Psoas muscle (tissue), 8 donors: Measurements from ENCODE around the gene BCAT1. TPM values are rescaled to one million over a fixed set of nuclear protein-coding genes. Genes with fewer than 3 reads are reported as not detected.

Experiments
- ATAC-seq, 4 donors: fragments of 200-7000 bp; cut with Tn5 transposase; one replicate each; pipeline ENCODE4 v1.9.1; 2020; ENCODE audit warnings: moderate library complexity in 3 of 4, mild to moderate bottlenecking in 2 of 4
- DNase-seq, 2 donors: peaks; one replicate each; pipeline ENCODE4 v3.0.0-alpha.2; 2020
- H3K27ac ChIP-seq: fragments of 200-600 bp; one replicate; pipeline ENCODE4 v1.8.0; 2022
- H3K27me3 ChIP-seq, 3 donors: fragments of 200-600 bp in 1 of 3; one replicate each; pipeline versions ENCODE4 v1.6.1 to v1.8.0; 2013 to 2022; ENCODE audit warnings: low read length in 2 of 3, mild to moderate bottlenecking in 2 of 3, moderate library complexity in 1 of 3; ENCODE audit not compliant: insufficient read depth in 3 of 3
- H3K36me3 ChIP-seq, 2 donors: fragments of 200-600 bp in 1 of 2; one replicate each; pipeline versions ENCODE4 v1.6.1 to v1.8.0; 2013 to 2022; ENCODE audit warnings: low read depth in 1 of 2, mild to moderate bottlenecking in 1 of 2, moderate library complexity in 1 of 2; ENCODE audit not compliant: insufficient read depth in 1 of 2
- H3K4me1 ChIP-seq: fragments of 200-600 bp; one replicate; pipeline ENCODE4 v1.8.0; 2022
- H3K4me3 ChIP-seq: fragments of 200-600 bp; one replicate; pipeline ENCODE4 v1.8.0; 2022; ENCODE audit warnings: mild to moderate bottlenecking
- H3K9me3 ChIP-seq: fragments of 200-600 bp; one replicate; pipeline ENCODE4 v1.8.0; 2022
- WGBS, 3 donors: extraction: QIAGEN DNeasy Blood & Tissue Kit; methylation state at CpG; one replicate each; pipeline versions ENCODE4 v1.1.6 to v1.1.7; 2013; 5-methylcytosine and 5-hydroxymethylcytosine counted together
- intact Hi-C, 2 donors: fragments of 100-400 bp; cut with DNase I; formaldehyde crosslinking; loops; one replicate each; pipeline versions ENCODE4 v1.11.0 to v1.14.2; 2022
- polyA plus RNA-seq, 3 donors: library from polyadenylated mRNA; stranded (reverse); fragments of 200-250 nt; gene quantifications; one replicate each; pipeline ENCODE4 v1.2.3, GENCODE V29; 2013
- total RNA-seq, 4 donors: library from RNA; stranded (reverse); fragmentation: NEBNext Ultra II Directional in 2 of 4; extraction: Animal tissue kit (Norgen Biotek cat#: 25700) in 2 of 4; gene quantifications; one replicate each; pipeline versions ENCODE4 v1.2.1 to v1.2.4, GENCODE V29; 2021 to 2023
- TF ChIP-seq, protein P1 (sequence below): fragments of 200-600 bp; IDR thresholded peaks from one replicate; pipeline ENCODE4 v1.8.0; 2022; ENCODE audit warnings: antibody characterized with exemption
- donor health status: healthy with polysubstance abuse.
- donor health status: DM: no; HTN: no; CAD: no; lungs with moderate emphysema.
- donor health status: Bipolar disorder and iron deficiency.
- donor health status: healthy.
- donor health status: DM: yes; HTN: yes; CAD: no.
- donor health status: DM: no; HTN: no; CAD: no.
- donor health status: DM: no; HTN: no; CAD: no.
- donor health status: DM: yes; HTN: yes; CAD: no.

Gene BCAT1
- total and polyA plus RNA-seq, 7 donors = 0.30 to 3.8 (median 2.7) TPM

DNA sequence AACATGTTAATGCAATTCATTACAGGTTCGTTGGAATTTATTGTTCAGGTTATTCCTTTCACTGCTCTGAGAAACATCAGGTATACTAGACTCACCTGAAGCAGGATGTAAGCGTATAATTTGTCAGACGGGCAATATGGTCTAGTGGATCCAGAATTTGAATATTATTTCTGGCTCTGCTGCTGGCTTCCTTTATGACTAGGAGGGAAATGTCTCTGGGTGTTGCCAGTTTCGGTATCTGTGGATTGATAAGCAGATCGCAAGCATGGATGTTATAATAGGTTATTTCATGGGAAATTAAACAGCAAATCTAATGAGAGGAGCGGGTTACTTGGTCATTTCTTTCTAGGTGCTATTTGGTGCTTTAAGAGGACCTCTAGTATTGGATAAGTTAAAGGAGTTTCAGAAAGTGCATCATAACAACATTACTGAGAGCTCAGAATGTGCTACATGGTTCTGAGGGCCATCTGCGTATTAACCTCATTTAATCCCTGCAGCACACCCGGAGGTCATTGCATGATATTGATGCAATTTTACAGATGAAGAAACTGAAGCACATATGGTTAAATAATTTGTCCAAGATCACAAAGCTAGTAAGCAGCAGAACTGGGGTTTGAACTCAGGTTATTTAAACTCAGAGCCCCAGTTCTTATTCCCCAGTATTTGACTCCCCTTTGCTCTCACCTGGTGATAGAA is 47.3 kb upstream of the BCAT1 start:
- no peak for ATAC-seq
- 75 to 80% (median 76%) methylated on average over 8 of the region's 8 CpGs for WGBS, 3 donors
- Histone ChIP-seq H3K27me3 (peaks cover 0 to 2% (median 0%) of the 10 kb centered on the region in 3 donors), H3K4me3 (no peak overlapping the region), H3K4me1 (peaks cover 12% of the 10 kb centered on the region), H3K27ac (no peak overlapping the region), H3K9me3 (no peaks in the 10 kb centered on the region), H3K36me3 (no peaks in the 10 kb centered on the region)
- intact Hi-C loops = no loop called here
- DNase-seq = no peak
- TF ChIP-seq, protein P1, sequence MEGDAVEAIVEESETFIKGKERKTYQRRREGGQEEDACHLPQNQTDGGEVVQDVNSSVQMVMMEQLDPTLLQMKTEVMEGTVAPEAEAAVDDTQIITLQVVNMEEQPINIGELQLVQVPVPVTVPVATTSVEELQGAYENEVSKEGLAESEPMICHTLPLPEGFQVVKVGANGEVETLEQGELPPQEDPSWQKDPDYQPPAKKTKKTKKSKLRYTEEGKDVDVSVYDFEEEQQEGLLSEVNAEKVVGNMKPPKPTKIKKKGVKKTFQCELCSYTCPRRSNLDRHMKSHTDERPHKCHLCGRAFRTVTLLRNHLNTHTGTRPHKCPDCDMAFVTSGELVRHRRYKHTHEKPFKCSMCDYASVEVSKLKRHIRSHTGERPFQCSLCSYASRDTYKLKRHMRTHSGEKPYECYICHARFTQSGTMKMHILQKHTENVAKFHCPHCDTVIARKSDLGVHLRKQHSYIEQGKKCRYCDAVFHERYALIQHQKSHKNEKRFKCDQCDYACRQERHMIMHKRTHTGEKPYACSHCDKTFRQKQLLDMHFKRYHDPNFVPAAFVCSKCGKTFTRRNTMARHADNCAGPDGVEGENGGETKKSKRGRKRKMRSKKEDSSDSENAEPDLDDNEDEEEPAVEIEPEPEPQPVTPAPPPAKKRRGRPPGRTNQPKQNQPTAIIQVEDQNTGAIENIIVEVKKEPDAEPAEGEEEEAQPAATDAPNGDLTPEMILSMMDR = no peak

DNA sequence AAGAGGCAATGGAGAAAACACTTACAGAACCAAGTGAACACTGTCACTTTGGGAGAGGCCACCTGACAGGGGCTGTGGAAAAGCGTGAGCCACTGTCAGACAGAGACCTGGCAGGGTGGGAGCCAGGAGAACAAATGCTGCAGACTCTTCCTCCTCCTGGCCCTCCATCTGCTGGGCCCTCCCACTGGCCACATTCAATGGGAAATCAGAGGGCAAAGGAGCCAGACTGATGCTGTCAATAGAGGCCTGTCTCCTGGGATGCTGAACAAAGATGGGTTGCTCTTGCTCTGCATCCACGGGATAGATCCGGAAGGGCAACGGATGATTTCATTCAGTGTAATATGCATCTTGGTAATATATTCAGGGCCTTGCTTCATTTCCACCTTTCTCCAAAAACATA is 44.9 kb upstream of the BCAT1 start:
- TF ChIP-seq, protein P1 = no peak
- intact Hi-C loops = loop anchor here (2.0 to 5.0 kb wide), 2 partner anchors 137 to 139 kb away; no protein-coding TSS in a partner anchor
- Histone ChIP-seq H3K4me1 (peaks cover 12% of the 10 kb centered on the region), H3K4me3 (no peak overlapping the region), H3K36me3 (no peaks in the 10 kb centered on the region), H3K27ac (no peak overlapping the region), H3K27me3 (peaks cover 0 to 2% (median 0%) of the 10 kb centered on the region in 3 donors), H3K9me3 (no peaks in the 10 kb centered on the region)
- 74 to 86% (median 79%) methylated on average over 4 of the region's 4 CpGs for WGBS, 3 donors
- no peak for ATAC-seq
- DNase-seq = no peak

- no peak overlapping the region for H3K27ac ChIP-seq
- H3K9me3 ChIP-seq = no peaks in the 10 kb centered on the region
- no peak overlapping the region for H3K4me3 ChIP-seq
- 35 to 38% (median 38%) methylated on average over 9 of the region's 9 CpGs for WGBS, 3 donors
- no peaks in the 10 kb centered on the region for H3K36me3 ChIP-seq
- TF ChIP-seq, protein P1 = peak; percentile 72
- H3K27me3 ChIP-seq = no peaks in the 10 kb centered on the region
- DNase-seq (no peak), ATAC-seq (peak; percentile 69 to 86 (median 74))
- no peaks in the 10 kb centered on the region for H3K4me1 ChIP-seq
- intact Hi-C loops = loop anchor here (2.0 to 5.0 kb wide), 2 partner anchors 139 to 141 kb away; no protein-coding TSS in a partner anchor
Observed at GRCh38 chr12:24991209-24992049, 42.5 kb upstream of the BCAT1 start.

DNA sequence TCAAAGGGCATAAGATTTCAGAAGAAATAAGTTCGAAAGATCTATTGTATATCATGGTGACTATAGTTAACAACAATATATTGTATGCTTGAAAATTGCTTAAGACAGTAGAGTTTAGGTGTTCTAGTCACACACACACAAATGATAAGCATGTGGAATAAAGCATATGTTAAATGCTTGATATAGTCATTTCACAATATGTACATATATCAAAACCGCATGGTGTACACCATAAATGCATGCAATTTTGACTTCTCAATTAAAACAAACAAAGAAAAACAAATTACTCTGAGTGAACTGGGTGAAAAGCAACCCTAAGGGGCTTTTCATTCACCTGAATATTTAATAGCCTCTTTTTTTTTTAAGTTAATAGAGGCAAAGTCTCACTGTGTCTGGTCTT is 40.3 kb upstream of the BCAT1 start:
- Histone ChIP-seq H3K4me3 (no peak overlapping the region), H3K4me1 (no peaks in the 10 kb centered on the region), H3K27me3 (no peaks in the 10 kb centered on the region), H3K27ac (no peak overlapping the region), H3K36me3 (no peaks in the 10 kb centered on the region), H3K9me3 (no peaks in the 10 kb centered on the region)
- 89 to 97% (median 97%) methylated on average over 2 of the region's 2 CpGs for WGBS, 3 donors
- TF ChIP-seq, protein P1 = no peak
- ATAC-seq = no peak
- DNase-seq = no peak
- intact Hi-C loops = loop anchor here in 1 of 2 donors (5.0 kb wide), 1 partner anchor 1038 kb away; no protein-coding TSS in a partner anchor
